C4-2B (cell line): Measurements from ENCODE around the gene ANGPTL1.
"Not testable (repeated sequence)": the region's sequence is repeated elsewhere in the genome, so short reads cannot be mapped to it uniquely, and the experiment has no call there.

Experiments used
- ZFX ChIP-seq: fragments of 450-650 bp; IDR thresholded peaks from 2 replicates; pipeline ENCODE4 v1.6.1; 2017
- TF ChIP-seq, protein P1 (sequence below): fragments of 450-650 bp; conservative IDR thresholded peaks from 2 replicates; pipeline ENCODE4 v1.5.1; 2017; ENCODE audit warnings: mild to moderate bottlenecking

DNA sequence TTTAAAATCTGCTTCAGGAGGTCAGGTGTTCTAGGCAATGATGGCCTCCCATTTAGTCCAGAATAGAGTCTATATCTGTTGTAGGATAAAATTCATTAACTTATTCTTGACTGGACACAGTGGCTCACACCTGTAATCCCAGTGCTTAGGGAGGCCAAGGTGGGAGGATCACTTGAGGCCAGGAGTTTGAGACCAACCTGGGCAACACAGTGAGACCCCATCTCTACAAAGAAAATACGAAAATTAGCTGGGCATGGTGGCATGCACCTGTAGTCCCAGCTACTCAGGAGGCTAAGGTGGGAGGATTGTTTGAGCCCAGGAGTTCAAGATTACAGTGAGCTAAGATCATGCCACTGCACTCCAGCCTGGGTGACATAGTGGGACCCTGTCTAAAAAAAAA is 23.0 kb downstream of the ANGPTL1 start:
- TF ChIP-seq, protein P1, sequence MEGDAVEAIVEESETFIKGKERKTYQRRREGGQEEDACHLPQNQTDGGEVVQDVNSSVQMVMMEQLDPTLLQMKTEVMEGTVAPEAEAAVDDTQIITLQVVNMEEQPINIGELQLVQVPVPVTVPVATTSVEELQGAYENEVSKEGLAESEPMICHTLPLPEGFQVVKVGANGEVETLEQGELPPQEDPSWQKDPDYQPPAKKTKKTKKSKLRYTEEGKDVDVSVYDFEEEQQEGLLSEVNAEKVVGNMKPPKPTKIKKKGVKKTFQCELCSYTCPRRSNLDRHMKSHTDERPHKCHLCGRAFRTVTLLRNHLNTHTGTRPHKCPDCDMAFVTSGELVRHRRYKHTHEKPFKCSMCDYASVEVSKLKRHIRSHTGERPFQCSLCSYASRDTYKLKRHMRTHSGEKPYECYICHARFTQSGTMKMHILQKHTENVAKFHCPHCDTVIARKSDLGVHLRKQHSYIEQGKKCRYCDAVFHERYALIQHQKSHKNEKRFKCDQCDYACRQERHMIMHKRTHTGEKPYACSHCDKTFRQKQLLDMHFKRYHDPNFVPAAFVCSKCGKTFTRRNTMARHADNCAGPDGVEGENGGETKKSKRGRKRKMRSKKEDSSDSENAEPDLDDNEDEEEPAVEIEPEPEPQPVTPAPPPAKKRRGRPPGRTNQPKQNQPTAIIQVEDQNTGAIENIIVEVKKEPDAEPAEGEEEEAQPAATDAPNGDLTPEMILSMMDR = not testable (repeated sequence)
- TF ChIP-seq ZFX = not testable (repeated sequence)
